Testis (tissue), 3 donors: ENCODE data around the gene HCRT. TPM values are rescaled to one million over a fixed set of nuclear protein-coding genes. Genes with fewer than 3 reads are reported as not detected.
"Not testable (repeated sequence)": the region's sequence is repeated elsewhere in the genome, so short reads cannot be mapped to it uniquely, and the experiment has no call there.

ENCODE experiments used
- DNase-seq: peaks from one replicate; pipeline ENCODE4 v3.0.0-alpha.2; 2019
- H3K27ac ChIP-seq, 2 donors: fragments of 200-600 bp; sonication (generic); one replicate each; pipeline ENCODE4 v1.5.1; 2019
- H3K27me3 ChIP-seq: fragments of 200-600 bp; sonication (generic); one replicate; pipeline ENCODE4 v1.5.1; 2019
- H3K36me3 ChIP-seq: fragments of 200-600 bp; sonication (generic); one replicate; pipeline ENCODE4 v1.5.1; 2017; ENCODE audit warnings: low read depth; ENCODE audit errors: missing control alignments
- H3K4me1 ChIP-seq: fragments of 200-600 bp; sonication (generic); one replicate; pipeline ENCODE4 v1.5.1; 2019
- H3K4me3 ChIP-seq, 2 donors: fragments of 200-600 bp; sonication (generic); one replicate each; pipeline ENCODE4 v1.5.1; 2017 to 2019
- H3K9me3 ChIP-seq: fragments of 200-600 bp; sonication (generic); one replicate; pipeline ENCODE4 v1.5.1; 2017
- POLR2A ChIP-seq: fragments of 450-650 bp; IDR thresholded peaks from one replicate; pipeline ENCODE4 v1.6.1; 2017; ENCODE audit warnings: antibody characterized with exemption, mild to moderate bottlenecking, moderate library complexity
- WGBS, 2 donors: methylation state at CpG; one replicate each; pipeline ENCODE4 v1.1.5; 2018; 5-methylcytosine and 5-hydroxymethylcytosine counted together
- intact Hi-C: fragments of 100-400 bp; cut with DNase I; formaldehyde crosslinking; loops from one replicate; pipeline ENCODE4 v1.15.1; 2023; ENCODE audit warnings: low total_unique reads
- polyA plus RNA-seq: library from polyadenylated mRNA; stranded (reverse); fragments of 350-450 nt; fragmentation: Illumina TruSeq; extraction: RNeasy Lipid Tissue Mini Kit (QIAGEN cat#74804); gene quantifications from one replicate; pipeline ENCODE4 v1.2.3, GENCODE V29; 2014; ENCODE audit warnings: low read depth, low replicate concordance; ENCODE audit not compliant: insufficient read depth
- total RNA-seq, 2 donors: library from RNA; depleted of rRNA; stranded (reverse); fragments of >200 nt; gene quantifications; one replicate each; pipeline ENCODE4 v1.2.3, GENCODE V29; 2016
- TF ChIP-seq, protein P1 (sequence below), 3 experiments: fragments of 450-650 bp in 2 of 3; fragments of 200-600 bp in 1 of 3; sonication (generic) in 1 of 3; IDR thresholded peaks; one replicate each; pipeline ENCODE4 v1.5.1; 2016 to 2019; ENCODE audit warnings: antibody characterized with exemption in 3 of 3, mild to moderate bottlenecking in 2 of 3, moderate library complexity in 1 of 3

The HCRT gene
- total and polyA plus RNA-seq, 3 donors from 2014 or later = not detected

DNA sequence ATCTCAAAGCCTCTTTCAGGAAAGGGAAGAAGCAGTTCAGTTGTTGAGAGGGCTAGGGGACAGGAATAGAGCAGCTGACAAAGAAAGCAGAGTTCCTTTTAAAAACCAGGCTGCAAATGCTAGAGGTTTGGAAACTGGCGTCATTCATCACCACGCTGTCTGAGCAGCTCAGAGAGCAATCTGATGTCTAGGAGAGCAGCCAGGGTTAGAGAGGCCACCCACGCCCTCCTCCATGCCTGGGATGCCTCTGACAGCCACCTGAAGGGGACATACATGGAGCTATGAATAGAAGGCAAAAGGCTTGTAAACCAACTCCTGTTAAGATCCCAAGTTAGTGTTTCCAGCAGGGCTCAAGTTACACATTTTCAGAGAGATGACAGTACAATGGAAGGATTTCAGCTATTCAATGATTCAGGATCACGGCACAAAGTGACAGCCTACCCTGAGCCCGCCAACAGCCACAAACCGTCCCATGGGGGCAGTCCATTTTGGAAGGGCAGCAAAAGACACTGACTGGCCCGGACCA lies 42.8 kb downstream of the HCRT start:
- H3K4me3 ChIP-seq = no peak overlapping the region
- H3K9me3 ChIP-seq = no peaks in the 10 kb centered on the region
- H3K27ac ChIP-seq = no peak overlapping the region
- no peaks in the 10 kb centered on the region for H3K36me3 ChIP-seq
- no peak for DNase-seq
- intact Hi-C loops = no loop called here
- TF ChIP-seq, protein P1, sequence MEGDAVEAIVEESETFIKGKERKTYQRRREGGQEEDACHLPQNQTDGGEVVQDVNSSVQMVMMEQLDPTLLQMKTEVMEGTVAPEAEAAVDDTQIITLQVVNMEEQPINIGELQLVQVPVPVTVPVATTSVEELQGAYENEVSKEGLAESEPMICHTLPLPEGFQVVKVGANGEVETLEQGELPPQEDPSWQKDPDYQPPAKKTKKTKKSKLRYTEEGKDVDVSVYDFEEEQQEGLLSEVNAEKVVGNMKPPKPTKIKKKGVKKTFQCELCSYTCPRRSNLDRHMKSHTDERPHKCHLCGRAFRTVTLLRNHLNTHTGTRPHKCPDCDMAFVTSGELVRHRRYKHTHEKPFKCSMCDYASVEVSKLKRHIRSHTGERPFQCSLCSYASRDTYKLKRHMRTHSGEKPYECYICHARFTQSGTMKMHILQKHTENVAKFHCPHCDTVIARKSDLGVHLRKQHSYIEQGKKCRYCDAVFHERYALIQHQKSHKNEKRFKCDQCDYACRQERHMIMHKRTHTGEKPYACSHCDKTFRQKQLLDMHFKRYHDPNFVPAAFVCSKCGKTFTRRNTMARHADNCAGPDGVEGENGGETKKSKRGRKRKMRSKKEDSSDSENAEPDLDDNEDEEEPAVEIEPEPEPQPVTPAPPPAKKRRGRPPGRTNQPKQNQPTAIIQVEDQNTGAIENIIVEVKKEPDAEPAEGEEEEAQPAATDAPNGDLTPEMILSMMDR (IDR thresholded peaks at IDR 0.05) = no peak
- TF ChIP-seq POLR2A = no peak
- peaks cover 16% of the 10 kb centered on the region for H3K4me1 ChIP-seq
- 76 to 82% methylated on average over 7 of the region's 7 CpGs for WGBS, 2 donors
- H3K27me3 ChIP-seq = no peaks in the 10 kb centered on the region

GRCh38 chr17:42141382-42141781 lies 43.9 kb downstream of the HCRT start:
- no peak for DNase-seq
- no peaks in the 10 kb centered on the region for H3K27me3 ChIP-seq
- intact Hi-C loops = no loop called here
- TF ChIP-seq POLR2A = no peak
- TF ChIP-seq, protein P1 (IDR thresholded peaks at IDR 0.05) = no peak
- peaks cover 21% of the 10 kb centered on the region for H3K4me1 ChIP-seq
- WGBS, 2 donors = 75 to 85% methylated on average over 8 of the region's 8 CpGs
- H3K36me3 ChIP-seq = no peaks in the 10 kb centered on the region
- H3K9me3 ChIP-seq = no peaks in the 10 kb centered on the region
- H3K4me3 ChIP-seq = no peak overlapping the region
- no peak overlapping the region for H3K27ac ChIP-seq

DNA sequence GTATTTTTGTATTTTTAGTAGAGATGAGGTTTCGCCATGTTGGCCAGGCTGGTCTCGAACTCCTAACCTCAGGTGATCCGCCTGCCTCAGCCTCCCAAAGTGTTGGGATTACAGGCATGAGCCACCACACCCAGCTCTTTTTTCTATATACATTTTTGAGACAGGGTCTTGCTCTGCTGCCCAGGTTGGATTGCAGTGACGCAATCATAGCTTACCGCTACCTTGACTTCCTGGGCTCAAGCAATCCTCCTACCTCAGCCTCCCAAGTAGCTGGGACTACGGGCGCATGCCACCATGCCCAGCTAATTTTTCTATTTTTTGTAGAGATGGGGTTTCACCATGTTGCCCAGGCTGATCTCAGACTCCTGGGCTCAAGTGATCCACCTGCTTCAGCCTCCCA lies 44.6 kb downstream of the HCRT start:
- H3K27ac ChIP-seq, DNase-seq, H3K4me3 ChIP-seq, H3K36me3 ChIP-seq, H3K27me3 ChIP-seq, intact Hi-C loops, H3K9me3 ChIP-seq: not testable (repeated sequence)
- 95 to 97% methylated on average over 7 of the region's 7 CpGs for WGBS, 2 donors
- H3K4me1 ChIP-seq = peaks cover 28% of the 10 kb centered on the region

DNA sequence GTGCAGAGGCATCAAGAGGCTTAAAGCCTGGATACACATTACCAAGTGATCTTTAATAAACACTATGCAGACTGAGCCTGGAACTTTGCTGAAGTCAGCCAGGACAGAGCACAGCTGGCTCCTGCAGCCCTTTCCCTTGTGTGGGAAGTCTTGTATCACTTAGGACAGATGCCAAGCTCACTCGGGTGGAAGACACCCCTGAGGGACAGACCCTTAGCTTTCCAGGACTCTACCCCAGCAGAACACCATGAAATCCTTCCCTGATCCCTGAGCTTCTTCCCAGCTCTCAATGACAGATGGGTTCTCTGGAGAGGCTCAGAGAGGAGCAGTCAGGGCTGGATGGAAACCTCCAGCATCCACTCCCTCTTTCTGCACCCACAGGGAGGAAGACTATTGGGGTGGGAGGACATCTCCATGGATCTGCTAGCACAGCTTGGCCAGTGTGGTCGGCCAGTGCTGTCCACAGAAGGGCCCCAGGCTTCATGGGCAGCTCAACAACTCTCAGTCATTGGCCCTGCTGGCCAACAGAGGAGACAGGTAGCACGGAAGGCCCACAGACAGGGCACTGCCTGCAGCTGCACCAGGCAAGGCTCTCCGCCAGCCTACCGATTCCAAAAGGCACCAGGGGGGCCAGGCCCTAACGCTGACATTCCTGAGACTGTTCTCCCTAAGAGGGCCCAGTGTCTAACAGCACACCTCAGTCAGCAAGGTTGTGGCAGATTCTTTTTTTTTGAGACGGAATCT lies 46.3 kb downstream of the HCRT start:
- no peak overlapping the region for H3K4me3 ChIP-seq
- TF ChIP-seq, protein P1 (IDR thresholded peaks at IDR 0.05) = no peak
- no peak for TF ChIP-seq POLR2A
- peaks cover 35% of the 10 kb centered on the region for H3K4me1 ChIP-seq
- H3K36me3 ChIP-seq = no peaks in the 10 kb centered on the region
- no peaks in the 10 kb centered on the region for H3K27me3 ChIP-seq
- WGBS, 2 donors = 49 to 76% methylated on average over 7 of the region's 7 CpGs
- intact Hi-C loops = no loop called here
- no peaks in the 10 kb centered on the region for H3K9me3 ChIP-seq
- peak; percentile 60 for DNase-seq
- peak overlapping the region in 1 of 2 donors; percentile 29 for H3K27ac ChIP-seq

DNA sequence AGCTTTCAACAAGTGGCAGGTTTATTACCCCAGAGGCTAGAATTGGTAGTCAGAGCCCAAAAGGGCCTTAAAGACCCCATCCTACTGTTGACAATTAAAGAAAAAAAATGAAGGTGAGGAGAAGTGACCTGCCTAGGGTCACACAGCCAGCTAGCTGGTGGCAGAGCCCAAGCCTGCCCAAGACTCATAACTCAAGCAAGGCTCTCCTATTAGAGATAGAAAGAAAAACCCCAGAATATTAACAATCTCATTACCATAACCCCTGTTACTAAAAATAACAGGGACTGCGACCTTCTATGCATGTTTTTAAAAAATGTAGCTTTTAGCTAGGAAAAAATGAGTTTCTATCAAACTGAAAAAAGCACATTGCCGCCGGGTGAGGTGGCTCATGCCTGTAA lies 48.6 kb downstream of the HCRT start:
- Histone ChIP-seq H3K27ac (peak overlapping the region; percentile 15 to 71), H3K9me3 (no peaks in the 10 kb centered on the region), H3K27me3 (no peaks in the 10 kb centered on the region), H3K4me1 (peaks cover 46% of the 10 kb centered on the region), H3K36me3 (no peaks in the 10 kb centered on the region), H3K4me3 (no peak overlapping the region)
- DNase-seq = no peak
- intact Hi-C loops = no loop called here
- 44% methylated on average over 3 of the region's 3 CpGs for WGBS, 2 donors
- TF ChIP-seq POLR2A = no peak
- TF ChIP-seq, protein P1 (IDR thresholded peaks at IDR 0.05) = no peak
